Measurements from ENCODE around the gene MGAT5. TPM values are rescaled to one million over a fixed set of nuclear protein-coding genes. Genes with fewer than 3 reads are reported as not detected.

The MGAT5 gene
- total RNA-seq, 1 experiment from 2014 or later = 52.4 TPM

- Mint-ChIP-seq H3K27ac (no peak overlapping the region), H3K36me3 (peaks cover 9% of the 10 kb centered on the region), H3K4me1 (peaks cover 9% of the 10 kb centered on the region), H3K4me3 (no peak overlapping the region), H3K9me3 (no peaks in the 10 kb centered on the region), H3K27me3 (ENCODE audit: low read depth) (no peaks in the 10 kb centered on the region)
- TF ChIP-seq RORB (CRISPR knock-in tag; IDR thresholded peaks at IDR 0.05) (no peak), ZNF532 (CRISPR knock-in tag; IDR thresholded peaks at IDR 0.05; ENCODE audit: borderline replicate concordance) (no peak)
- ChIA-PET POLR2A (no interaction called here), CTCF (interaction anchor here (0.8 to 1.4 kb wide), 2 partner anchors 15 to 44 kb away, joined by 3 to 4 read pairs; no protein-coding TSS in a partner anchor)
- no peak for DNase-seq (ENCODE audit: low spot score)
- no peak for ATAC-seq
Measured at GRCh38 chr2:134406736-134407135, 152.9 kb downstream of the MGAT5 start.

- ATAC-seq (no peak), DNase-seq (ENCODE audit: low spot score) (no peak)
- TF ChIP-seq ARID4B (CRISPR knock-in tag; IDR thresholded peaks at IDR 0.05; ENCODE audit: borderline replicate concordance) (no peak), ZNF263 (CRISPR knock-in tag; IDR thresholded peaks at IDR 0.05; ENCODE audit: low read depth) (no peak), ZSCAN18 (CRISPR knock-in tag; IDR thresholded peaks at IDR 0.05) (no peak), KAT7 (CRISPR knock-in tag; IDR thresholded peaks at IDR 0.05; ENCODE audit: borderline replicate concordance) (no peak), MYBL2 (CRISPR knock-in tag; IDR thresholded peaks at IDR 0.05) (no peak)
- H3K27ac Mint-ChIP-seq = no peak overlapping the region
- ChIA-PET POLR2A (interaction anchor here (0.5 kb wide), 1 partner anchor 1275 kb away, joined by 3 read pairs; no protein-coding TSS in a partner anchor), CTCF (interaction anchor here (1.4 kb wide), 1 partner anchor 44 kb away, joined by 4 read pairs; no protein-coding TSS in a partner anchor)
- peaks cover 9% of the 10 kb centered on the region for H3K36me3 Mint-ChIP-seq
- H3K27me3 Mint-ChIP-seq (ENCODE audit: low read depth) = no peaks in the 10 kb centered on the region
- peaks cover 13% of the 10 kb centered on the region for H3K4me1 Mint-ChIP-seq
- H3K9me3 Mint-ChIP-seq = no peaks in the 10 kb centered on the region
- no peak overlapping the region for H3K4me3 Mint-ChIP-seq
Measured at GRCh38 chr2:134407154-134407890, 153.4 kb downstream of the MGAT5 start.

GRCh38 chr2:134408386-134408785, 154.5 kb downstream of the MGAT5 start:
- Mint-ChIP-seq H3K36me3 (peaks cover 3% of the 10 kb centered on the region), H3K27ac (no peak overlapping the region), H3K9me3 (no peaks in the 10 kb centered on the region), H3K4me1 (peaks cover 13% of the 10 kb centered on the region), H3K4me3 (no peak overlapping the region), H3K27me3 (ENCODE audit: low read depth) (no peaks in the 10 kb centered on the region)
- ATAC-seq (no peak), DNase-seq (ENCODE audit: low spot score) (no peak)
- POLR2A ChIA-PET = no interaction called here
- CTCF ChIA-PET = interaction anchor here (1.0 kb wide), 1 partner anchor 16 kb away, joined by 3 read pairs; no protein-coding TSS in a partner anchor
- TF ChIP-seq HMGXB4 (CRISPR knock-in tag; IDR thresholded peaks at IDR 0.05) = no peak
- no peak for TF ChIP-seq TP53 (CRISPR knock-in tag; IDR thresholded peaks at IDR 0.05)
- TF ChIP-seq NFE2L1 (CRISPR knock-in tag; IDR thresholded peaks at IDR 0.05) = no peak
- no peak for TF ChIP-seq TCF7 (CRISPR knock-in tag; IDR thresholded peaks at IDR 0.05; ENCODE audit: low read depth)
- TF ChIP-seq CDX4 (CRISPR knock-in tag; IDR thresholded peaks at IDR 0.05; ENCODE audit: borderline replicate concordance) = no peak
- no peak for TF ChIP-seq MAX (CRISPR knock-in tag; IDR thresholded peaks at IDR 0.05)
- TF ChIP-seq MYBL2 (CRISPR knock-in tag; IDR thresholded peaks at IDR 0.05) = no peak
- TF ChIP-seq ZMAT4 (CRISPR knock-in tag; IDR thresholded peaks at IDR 0.05) = no peak
- no peak for TF ChIP-seq TEAD1 (CRISPR knock-in tag; IDR thresholded peaks at IDR 0.05)
- no peak for TF ChIP-seq NFYB (CRISPR knock-in tag; conservative IDR thresholded peaks at IDR 0.05; ENCODE audit: low read depth)
- no peak for TF ChIP-seq NR1H2 (CRISPR knock-in tag; IDR thresholded peaks at IDR 0.05)
